Stimulated activated CD8-positive, alpha-beta memory T cell treated with anti-CD3 and anti-CD28 coated beads, Interleukin-15, amount 100 ng/mL, for 4 hours (primary cell): ENCODE results near the gene NTM.
"Not testable (repeated sequence)": the region's sequence is repeated elsewhere in the genome, so short reads cannot be mapped to it uniquely, and the experiment has no call there.

Experiments used
- DNase-seq, 2 donors: peaks; one replicate each; pipeline ENCODE4 v3.0.0-alpha.2; 2020; ENCODE audit warnings: low read depth in 2 of 2

The NTM gene

DNA sequence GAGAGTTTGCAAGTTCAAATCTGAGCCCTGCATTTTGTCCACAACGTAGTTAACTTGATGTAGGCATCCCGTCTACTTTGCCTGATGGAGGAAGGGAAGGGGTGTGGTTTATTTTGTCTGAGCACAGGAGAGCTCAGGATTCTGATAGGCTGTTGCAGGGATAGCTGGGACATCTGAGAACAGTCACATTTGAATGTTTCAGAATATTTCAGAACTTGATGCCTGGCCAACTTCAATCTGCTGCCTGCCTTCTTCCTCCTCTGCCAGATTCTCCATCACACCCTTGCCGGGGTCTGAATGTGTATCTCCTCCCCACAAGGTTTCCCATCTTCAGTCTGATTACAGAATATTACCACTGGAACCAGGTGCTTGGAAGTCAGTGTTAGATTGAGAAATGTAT, 51.6 kb downstream of the NTM start:
- no peak for DNase-seq

DNA sequence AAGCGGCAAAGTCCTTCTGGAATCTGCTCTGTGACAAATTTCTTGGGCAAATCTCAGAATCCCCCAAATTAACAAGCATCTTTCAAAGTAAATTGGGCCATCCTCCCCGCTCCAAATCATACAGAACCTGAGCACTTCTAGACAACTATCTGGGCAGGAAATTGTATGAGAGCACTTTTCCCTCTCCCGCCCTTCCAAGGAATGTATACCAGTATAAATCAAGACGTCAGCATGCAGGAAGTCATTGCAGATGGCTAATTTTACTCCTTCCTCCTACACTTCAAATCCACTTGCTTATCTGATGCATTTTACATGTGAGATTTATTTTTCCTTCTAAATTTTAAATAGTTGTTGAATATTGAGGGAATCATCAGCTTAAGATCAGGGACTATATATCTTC, 52.1 kb downstream of the NTM start:
- DNase-seq: no peak

DNA sequence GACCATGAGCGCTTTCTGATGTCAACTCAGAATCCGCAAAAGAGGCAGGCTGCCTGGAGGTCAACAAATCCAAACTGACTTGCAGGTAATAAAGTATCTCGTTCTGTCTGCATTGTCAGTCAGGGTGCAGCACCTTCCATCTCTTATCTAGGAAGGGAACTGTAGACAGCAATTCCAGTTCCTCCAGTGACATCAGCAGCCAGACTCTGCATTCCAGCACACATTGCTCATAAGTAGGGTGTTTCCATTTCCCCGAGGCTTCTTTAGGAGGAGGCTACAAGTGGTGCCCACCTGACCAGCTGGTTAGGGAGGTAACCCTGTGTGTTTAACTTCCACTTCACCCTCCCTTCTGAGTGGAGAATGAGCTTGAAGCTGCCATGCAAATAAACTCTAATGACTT, 53.3 kb downstream of the NTM start:
- DNase-seq: no peak

DNA sequence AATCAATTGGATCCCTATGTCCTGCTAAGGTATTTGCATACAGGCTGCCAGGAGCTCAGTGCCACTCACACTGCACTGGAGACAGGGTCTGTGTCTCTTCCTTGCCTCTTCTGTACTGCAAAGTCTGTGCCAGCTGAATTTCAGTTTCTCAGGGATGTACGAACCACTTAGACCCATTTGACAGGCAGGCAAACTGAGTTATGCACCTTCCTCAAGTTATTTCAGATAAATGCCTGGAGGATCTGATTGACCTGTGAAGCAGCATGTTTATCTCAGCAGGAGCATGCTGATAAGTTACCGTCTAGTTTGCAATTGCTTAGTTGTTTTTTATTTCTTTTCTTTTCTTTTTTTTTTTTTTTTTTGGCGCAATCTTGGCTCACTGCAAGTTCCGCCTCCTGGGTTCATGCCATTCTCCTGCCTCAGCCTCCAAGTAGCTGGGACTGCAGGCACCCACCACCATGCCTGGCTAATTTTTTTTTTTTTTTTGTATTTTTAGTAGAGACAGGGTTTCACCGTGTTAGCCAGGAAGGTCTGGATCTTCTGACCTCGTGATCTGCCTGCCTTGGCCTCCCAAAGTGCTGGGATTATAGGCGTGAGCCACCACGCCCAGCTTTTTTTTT, 54.0 kb downstream of the NTM start:
- DNase-seq: not testable (repeated sequence)

DNA sequence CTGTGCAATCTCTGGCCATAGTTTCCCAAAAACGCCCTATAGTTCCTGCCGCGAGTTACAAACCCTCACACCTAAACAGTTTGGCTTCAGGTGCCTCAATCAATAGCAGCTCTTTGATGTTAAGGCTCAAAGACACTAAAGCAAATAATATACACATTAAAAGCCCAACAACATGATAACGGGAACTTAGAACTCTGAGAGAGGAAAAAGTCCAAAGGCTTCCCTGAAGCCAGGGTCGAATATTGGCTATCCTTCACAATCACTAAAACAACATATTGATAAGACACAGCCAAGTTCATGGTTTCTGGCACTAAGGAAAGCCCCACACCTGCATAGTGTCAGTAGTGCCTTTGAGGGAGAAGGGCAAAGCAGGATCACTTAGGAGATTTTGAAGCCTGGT, 54.9 kb downstream of the NTM start:
- no peak for DNase-seq

DNA sequence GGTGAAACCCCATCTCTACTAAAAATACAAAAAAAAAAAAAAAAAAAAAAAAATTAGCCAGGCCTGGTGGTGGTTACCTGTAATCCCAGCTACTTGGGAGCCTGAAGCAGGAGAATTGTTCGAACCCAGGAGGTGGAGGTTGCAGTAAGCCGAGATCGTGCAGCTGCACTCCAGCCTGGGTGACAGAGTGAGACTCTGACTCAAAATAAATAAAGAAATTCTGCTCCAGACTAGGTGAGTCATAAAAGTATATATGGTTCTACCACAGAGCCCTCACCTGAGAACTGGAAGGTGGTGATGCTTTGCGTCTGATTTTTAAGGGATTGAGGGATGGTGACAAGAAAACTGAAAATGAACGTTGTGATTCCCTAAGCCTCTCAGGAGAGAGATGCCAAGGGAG, 58.4 kb downstream of the NTM start:
- no peak for DNase-seq

DNA sequence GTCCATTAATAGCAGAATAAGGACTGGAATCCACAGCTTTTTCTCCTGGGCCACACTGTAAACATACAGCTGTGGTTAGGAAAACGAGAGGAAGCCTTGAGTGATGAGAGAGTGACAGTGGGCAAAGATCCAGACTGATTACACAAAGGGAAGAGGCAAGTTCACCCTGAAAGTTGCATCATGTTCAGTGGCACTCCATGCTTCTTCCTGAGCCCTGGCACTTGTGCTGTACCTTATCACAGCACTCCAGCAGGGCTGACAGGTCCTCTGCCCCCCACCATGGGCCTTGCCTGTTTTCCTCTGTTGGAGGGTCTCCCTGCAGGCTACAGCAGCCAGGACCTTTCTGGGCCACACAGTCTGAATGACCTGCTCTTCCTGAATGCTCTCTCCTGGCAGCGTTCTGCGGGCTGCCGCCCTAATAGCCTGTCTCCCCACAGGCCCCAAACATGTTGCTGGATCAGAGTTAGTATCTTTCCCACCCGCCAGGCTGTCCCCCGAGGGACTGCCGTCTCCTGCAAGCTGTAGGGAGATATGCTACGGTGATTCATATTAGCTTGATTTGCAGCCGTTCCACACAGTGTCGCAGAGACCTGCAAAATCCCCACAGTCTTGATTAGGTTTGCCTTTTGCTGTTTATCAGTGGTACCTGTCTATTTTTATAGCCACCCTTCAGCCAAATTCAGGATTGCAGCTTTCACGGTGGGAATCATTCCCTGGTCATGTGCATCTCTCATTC, 60.2 kb downstream of the NTM start:
- no peak for DNase-seq

DNA sequence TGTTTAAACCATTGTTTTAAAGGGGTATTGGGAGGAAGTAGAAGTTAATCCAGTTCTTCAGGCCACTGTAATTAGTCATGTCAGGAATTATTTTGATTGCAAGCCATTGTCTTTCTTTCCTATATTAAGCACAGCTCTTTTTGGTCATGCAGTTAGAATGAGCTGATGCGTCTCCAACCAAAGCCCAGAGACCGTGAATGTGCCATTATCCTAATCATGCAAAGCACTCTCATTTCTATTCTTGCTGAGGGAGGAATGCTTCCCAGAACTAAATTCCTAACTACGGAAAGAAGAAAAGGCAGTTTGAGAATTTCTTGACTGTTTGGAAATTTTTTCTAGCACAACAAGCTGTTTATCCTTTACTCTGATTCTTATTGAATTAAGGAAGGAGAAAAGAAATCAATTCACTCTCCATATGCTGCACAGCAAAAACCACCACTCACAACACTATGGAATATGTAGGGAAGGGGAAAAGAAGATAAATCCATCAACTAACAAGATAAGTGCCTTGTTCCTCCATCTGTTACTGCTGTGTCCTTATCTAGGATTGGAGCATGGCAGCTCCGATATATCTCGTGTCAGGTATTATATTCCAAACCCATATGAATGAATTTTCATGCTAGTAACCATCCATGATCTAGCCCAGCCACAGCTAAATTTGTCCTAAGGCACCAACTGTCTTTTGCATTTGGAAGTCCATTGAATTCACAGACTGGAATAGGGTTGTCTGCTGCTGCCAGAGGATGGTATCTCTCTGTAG, 70.8 kb downstream of the NTM start:
- no peak for DNase-seq

DNA sequence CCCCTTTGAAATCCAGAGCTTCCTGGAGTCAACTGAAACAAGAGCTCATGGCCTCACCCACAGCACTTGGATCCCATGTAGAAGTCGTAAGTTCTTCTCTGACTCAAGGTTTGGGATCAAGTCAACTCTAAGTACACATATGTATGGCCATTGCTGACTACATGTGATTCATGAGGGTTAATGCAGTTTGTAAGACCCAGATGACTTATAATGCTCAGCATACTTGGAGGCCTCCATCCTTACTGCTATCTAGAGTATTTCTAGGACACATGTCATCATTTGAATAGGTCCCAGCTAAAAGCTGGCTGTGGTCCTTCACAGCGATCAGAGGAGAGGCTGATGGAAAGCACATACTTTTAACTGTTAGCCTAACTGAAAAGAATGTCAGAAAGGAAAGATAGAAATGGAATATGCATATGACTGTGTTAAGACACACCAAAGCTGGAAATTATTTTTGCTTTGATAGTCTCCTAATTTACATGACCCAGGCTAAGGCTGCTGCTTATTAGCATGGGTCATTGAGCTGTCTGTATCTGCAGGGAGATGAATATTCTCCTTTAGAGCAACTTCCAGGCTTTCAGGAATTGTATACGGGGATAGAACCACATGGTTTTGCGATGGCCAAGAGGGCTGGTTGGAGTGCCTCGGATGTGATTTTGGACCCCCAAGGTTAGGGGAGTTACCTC, 76.3 kb downstream of the NTM start:
- no peak for DNase-seq

DNA sequence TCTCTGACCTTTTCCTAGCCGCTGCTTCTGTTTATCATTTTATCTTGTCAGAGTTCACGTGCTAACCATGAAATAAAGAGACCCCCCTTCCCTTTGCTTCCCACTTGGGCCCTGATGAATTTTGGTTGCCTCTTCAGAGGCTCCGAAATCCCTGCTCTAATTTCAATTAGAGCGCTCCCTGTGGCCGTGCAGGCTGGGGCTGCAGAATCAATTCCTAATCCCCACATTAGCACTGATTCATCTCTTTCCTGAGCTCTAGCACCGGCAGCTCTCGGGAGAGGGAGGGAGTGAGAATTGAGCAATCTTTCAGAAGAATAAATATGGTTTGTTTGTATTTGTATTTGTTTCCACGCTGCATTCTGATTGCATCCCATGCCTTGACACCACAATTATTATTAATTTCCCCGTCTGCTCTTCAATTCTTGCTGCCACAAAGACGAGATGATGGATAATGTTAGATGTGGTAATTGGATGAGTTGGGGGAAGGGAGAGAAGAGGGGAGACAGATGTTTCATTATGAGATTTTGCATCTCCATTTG, 76.9 kb downstream of the NTM start:
- no peak for DNase-seq

DNA sequence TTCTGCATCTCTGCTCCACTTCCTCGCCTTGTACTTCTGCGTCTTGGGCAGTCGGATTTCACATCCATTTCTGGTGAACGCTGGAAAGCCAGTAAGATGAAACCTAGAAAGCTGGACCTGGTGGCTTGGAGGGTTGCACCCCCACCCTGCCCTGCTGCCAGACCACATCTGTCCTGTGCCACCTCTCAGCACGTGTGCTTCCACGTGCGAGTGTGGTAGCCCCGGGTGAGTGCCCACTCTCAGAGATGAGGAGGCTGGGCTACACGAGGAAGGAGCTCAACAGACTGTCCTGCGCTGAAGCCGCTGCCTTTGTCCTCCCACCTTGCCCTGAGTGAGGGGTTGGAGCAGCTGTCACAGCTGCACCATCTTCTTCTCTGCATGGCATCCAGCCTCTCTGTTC, 77.5 kb downstream of the NTM start:
- no peak for DNase-seq

DNA sequence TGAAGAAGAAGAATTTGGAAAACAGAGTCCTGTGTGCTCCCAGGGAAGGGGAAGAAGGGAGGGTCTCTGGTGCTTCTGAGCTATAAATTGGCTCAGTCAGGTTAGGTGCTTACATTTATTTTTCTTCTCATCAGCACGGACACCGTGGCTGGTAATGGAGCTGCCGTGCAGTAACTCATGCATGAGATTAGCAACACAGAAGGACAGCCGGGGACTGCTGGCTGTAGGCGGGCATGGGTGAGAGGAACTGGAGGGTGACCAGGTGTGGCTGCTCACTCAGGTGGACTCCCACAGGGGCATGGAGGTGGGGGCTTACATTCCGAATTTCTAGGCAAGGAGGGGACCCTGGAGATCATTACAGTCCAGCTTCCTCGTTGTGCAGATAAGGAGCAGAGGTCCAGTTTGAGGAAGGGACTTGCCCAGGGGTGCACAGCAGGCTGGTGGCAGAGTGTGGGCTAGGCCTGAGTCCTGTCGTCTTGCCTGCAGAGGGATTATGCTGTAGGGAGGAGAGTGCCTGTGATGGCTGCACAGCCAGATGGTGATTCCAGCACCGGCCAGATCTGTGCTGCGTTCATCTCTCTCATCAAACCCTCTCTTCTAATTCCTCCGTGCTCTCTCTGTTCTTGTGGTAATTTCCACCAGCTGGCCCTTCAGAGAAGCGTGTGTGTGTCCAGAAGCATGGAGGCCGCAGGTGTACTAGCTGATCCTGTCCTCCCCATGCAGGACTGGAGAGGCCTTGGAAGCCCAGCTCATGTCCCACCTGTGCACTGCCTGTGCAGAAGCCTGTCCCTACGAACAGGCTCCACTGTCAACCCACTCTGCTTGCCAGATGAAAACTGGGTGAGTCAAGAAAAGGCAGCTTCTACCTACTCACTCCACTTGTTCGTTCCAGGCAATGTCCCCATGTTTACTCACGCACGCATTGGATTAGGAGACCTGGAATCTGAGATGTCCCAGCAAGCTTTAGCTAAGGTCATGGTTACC, 78.9 kb downstream of the NTM start:
- no peak for DNase-seq

DNA sequence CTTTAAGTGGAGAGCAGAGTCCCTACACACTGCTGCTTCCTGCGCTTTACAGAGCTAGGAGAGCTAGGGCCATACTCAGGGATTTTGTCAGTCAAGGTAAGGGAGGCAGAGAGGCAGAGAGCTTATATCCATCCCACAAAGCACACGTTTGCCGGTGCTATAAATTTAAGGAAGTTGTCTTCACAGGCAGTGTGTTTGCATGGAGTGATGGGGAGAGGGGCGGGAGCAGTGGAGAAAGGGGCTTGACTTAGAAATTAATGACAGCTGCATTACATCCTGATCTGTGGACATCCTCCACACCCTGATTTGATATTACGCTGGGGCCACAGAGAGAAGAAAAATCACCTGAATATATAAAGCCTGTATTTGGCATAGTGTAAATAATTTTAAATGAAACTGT, 84.1 kb downstream of the NTM start:
- no peak for DNase-seq

DNA sequence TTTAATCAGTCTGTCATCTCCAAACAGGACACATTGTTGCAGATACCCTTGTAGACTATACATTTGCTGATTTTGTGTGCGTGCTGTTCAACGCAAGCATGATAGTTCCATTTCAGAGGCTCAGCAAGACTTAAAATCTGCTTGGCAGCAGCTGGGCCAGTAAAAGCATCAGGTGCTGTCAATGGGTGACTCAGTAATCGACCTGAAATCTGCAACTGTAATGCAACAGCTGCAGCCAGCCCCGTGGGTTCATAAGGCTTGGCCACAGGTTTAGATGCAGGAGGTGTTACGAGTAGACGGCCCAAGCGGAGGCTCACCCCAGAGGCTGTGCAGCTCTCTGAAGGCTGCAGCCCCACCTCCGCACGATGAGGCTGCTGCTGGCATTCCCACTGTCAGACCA, 84.6 kb downstream of the NTM start:
- no peak for DNase-seq

DNA sequence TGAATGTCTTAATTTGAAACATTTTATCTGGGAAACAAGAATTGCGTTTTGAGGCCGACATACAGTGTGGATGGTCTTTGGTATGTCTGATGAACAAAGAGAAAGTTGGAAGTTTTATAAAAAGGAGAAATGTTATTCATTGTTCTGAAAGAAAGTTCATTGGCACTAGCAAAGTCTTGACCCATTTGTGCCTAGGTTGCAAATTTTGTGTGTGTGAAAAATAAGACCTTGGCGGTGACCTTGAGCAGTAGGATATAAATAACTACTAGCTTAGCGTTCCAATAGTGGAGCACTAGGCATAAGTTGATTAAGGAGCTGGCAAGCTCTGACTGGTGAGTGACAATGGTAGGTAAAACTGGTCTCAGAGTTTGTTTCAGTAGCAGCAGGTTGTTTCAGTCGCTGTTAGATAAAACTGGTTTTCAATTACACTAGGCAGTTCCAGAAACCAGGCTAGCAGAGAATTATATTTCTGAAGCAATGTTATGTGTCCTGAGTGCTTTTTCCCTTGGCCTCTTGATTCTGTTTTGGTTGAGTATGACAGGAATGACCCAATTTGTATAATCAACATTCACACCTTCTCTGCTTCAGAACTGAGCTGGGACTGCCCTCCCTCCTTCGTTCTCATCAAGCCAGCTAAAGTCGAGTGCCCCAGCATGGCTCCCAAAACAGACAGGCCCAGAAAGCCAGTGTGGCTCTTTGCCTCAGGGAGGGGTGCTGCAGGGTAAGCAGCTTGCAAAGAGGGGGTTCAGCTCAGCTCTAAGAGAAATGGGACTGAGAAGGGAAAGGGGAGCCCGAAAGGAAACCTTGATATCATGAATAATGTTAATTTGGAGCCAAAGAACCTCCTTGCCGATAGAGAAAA, 85.7 kb downstream of the NTM start:
- no peak for DNase-seq

DNA sequence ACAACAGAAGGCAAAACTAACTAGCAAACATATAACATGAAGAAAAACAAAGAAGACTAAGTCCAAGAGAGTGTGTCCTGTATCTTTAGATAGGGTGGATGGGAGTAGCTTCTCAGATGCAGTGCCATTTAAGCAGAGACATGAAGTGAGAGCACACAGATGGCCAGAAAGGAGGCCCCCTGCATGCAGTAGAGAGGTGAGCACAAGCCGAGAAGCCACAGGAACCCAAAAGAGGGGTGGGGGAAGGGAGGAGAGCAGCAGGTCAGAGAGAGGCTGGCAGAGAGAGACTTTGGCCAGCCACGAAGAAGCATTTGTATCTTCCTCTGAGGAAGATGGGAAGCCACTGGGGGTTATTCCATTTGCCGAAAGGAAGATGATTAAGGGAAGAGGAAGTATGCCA, 86.7 kb downstream of the NTM start:
- DNase-seq: no peak

DNA sequence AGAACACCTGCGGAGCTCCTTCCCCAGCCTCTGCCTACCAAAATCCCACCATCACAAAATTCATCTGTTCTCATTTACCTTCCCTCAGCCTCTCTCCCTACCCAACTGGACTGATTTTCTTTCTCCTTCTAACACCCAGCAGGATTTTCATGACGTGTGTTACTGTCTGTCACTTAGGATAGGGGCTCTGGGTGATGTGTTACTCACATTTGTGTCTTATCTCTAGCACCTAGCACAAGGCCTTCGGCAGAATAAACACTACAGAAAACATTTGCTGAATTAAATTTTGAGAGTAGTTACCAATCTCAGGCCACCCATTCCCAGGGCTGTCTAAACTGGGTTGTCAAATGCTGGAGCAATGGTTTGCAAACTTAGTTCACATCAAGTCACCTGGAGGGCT, 88.0 kb downstream of the NTM start:
- no peak for DNase-seq

DNA sequence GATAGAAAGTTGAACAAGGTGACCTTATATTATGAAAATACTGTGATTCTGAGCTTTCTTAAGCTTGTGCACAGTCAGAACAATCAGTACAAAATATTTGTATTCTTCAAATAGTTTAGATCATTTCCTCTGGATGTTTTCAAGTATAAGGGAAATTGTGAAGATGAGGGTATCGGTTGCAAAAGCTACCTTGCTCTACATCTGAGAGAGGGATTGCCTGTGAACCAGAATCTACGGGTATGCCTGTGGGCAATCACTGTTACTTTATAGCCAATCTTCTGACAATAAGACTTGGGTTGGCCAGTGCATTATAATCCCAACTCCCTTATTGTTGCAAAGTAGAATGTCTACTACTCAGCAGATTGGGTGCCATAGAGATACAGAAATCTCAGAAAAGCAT, 90.5 kb downstream of the NTM start:
- no peak for DNase-seq

DNA sequence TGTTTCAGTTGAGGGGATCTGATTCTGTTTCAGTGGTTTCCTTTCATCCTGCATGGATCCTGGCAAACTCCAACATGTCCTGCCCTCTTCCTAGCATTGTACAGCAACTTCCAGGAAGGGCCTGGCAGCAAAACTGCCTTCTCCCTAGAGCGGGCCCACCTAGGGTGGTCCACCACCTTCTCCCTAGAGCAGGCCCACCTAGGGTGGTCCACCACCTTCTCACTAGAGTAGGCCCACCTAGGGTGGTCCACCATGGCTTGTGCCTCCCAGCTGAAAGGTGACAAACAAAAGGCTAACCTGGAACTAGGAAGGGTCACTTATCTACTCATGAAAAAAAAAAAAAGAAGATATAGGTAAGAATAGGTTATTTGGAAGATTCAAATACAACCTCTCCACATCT, 92.2 kb downstream of the NTM start:
- no peak for DNase-seq

DNA sequence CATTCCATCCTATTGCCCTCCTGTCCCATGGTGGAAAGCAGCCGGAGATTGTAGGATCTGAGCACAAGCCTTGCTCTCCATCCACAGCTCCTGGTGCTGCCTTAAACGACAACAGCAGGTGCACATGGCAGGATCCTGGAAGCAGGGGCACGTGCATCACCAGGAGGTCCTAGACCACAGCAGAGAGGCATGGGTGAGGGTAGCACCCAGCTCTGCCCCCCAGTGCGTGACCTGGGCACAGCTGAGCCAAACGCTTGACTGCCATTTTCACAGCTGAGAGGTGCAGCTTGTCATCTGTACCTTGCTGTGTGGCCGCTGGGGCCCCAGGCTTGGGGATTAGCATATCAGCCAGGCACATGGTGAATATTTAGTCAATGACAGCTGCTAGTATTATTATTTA, 92.7 kb downstream of the NTM start:
- no peak for DNase-seq
